Right lobe of liver (tissue), 6 donors: Measurements from ENCODE around the gene CD22. TPM values are rescaled to one million over a fixed set of nuclear protein-coding genes. Genes with fewer than 3 reads are reported as not detected.
"Not testable (repeated sequence)": the region's sequence is repeated elsewhere in the genome, so short reads cannot be mapped to it uniquely, and the experiment has no call there.

Source experiments
- ATAC-seq, 4 donors: fragments of 200-7000 bp; cut with Tn5 transposase; one replicate each; pipeline ENCODE4 v1.9.1; 2020; ENCODE audit warnings: mild to moderate bottlenecking in 4 of 4, moderate library complexity in 4 of 4
- DNase-seq, 3 donors: peaks; one replicate each; pipeline ENCODE4 v3.0.0-alpha.2; 2020
- H3K27ac ChIP-seq, 3 donors: fragments of 200-600 bp; one replicate each; pipeline ENCODE4 v1.8.0; 2022
- H3K27me3 ChIP-seq, 2 donors: fragments of 200-600 bp; one replicate each; pipeline ENCODE4 v1.8.0; 2022
- H3K36me3 ChIP-seq, 4 donors: fragments of 200-600 bp; sonication (generic) in 1 of 4; one replicate each; pipeline versions ENCODE4 v1.5.1 to v1.8.0; 2017 to 2022; ENCODE audit warnings: control low read depth in 1 of 4
- H3K4me1 ChIP-seq, 4 donors: fragments of 200-600 bp; sonication (generic) in 1 of 4; one replicate each; pipeline versions ENCODE4 v1.5.1 to v1.8.0; 2017 to 2022; ENCODE audit warnings: control low read depth in 1 of 4
- H3K4me3 ChIP-seq, 3 donors: fragments of 200-600 bp; one replicate each; pipeline ENCODE4 v1.8.0; 2022
- H3K9me3 ChIP-seq, 4 donors: fragments of 200-600 bp; sonication (generic) in 1 of 4; one replicate each; pipeline versions ENCODE4 v1.5.1 to v1.8.0; 2017 to 2022; ENCODE audit warnings: control low read depth in 1 of 4
- CTCF ChIP-seq, 4 donors: fragments of 200-600 bp in 3 of 4; fragments of 450-650 bp in 1 of 4; IDR thresholded peaks; one replicate each; pipeline versions ENCODE4 v1.5.1 to v1.8.0; 2016 to 2022; ENCODE audit warnings: antibody characterized with exemption in 4 of 4, mild to moderate bottlenecking in 2 of 4
- POLR2A ChIP-seq: fragments of 450-650 bp; IDR thresholded peaks from one replicate; pipeline ENCODE4 v1.6.1; 2017; ENCODE audit warnings: antibody characterized with exemption, mild to moderate bottlenecking
- WGBS: methylation state at CpG from one replicate; pipeline ENCODE4 v1.1.6; 2018; ENCODE audit warnings: low coverage, low lambda C conversion rate; ENCODE audit not compliant: insufficient coverage; ENCODE audit errors: missing lambda C conversion rate; 5-methylcytosine and 5-hydroxymethylcytosine counted together
- intact Hi-C, 2 donors: fragments of 100-400 bp; cut with DNase I; formaldehyde crosslinking; loops; one replicate each; pipeline versions ENCODE4 v1.11.2 to v1.14.1; 2022
- total RNA-seq, 6 experiments: library from RNA; depleted of rRNA in 2 of 6; stranded (reverse); fragments of >200 nt in 2 of 6; fragmentation: NEBNext Ultra II Directional in 3 of 6; extraction: Animal tissue kit (Norgen Biotek cat#: 25700) in 3 of 6; gene quantifications; one replicate each; pipeline versions ENCODE4 v1.1.0 to v1.2.4, GENCODE V29; 2016 to 2023
- donor health status: DM: no; HTN: yes; CAD: no.
- donor health status: DM: no; HTN: no; CAD: no.
- donor health status: DM: no; HTN: no; CAD: no.
- donor health status: DM: no; HTN: yes; CAD: no.
- donor health status: DM: no; HTN: yes; CAD: no.

The CD22 gene
- total RNA-seq, 6 experiments from 2014 or later, result 0.39 to 1.3 (median 0.96) TPM

GRCh38 chr19:35357867-35358573 is 29.0 kb downstream of the CD22 start, which contains the start of gene FFAR3:
Gene FFAR3 (plus strand): TSS chr19:35358460. CDS start chr19:35358891, 431 bp downstream.
- intact Hi-C loops, result loop anchor here in 1 of 2 donors (10.0 kb wide), 1 partner anchor 137 kb away; the partner anchor contains the start of gene KRTDAP
- Histone ChIP-seq H3K27ac (no peak within 1 kb of the TSS), H3K4me3 (no peak within 1 kb of the TSS), H3K27me3 (no peaks in the 10 kb centered on the region), H3K4me1 (no peaks in the 10 kb centered on the region), H3K36me3 (no peaks in the 10 kb centered on the region), H3K9me3 (no peaks in the 10 kb centered on the region)
- DNase-seq, result peak in 2 of 3 donors; percentile 43 to 49
- TF ChIP-seq POLR2A (no peak), CTCF (IDR thresholded peaks at IDR 0.05) (no peak)
- ATAC-seq, result peak; percentile 55 to 71 (median 60)
- WGBS, result 43% methylated on average over 17 of the region's 18 CpGs

GRCh38 chr19:35358834-35359233 is 29.8 kb downstream of the CD22 start:
- intact Hi-C loops, result loop anchor here in 1 of 2 donors (10.0 kb wide), 1 partner anchor 136 kb away; the partner anchor contains the start of gene KRTDAP
- H3K4me3 ChIP-seq, H3K4me1 ChIP-seq, H3K36me3 ChIP-seq, ATAC-seq, H3K27me3 ChIP-seq, H3K9me3 ChIP-seq, H3K27ac ChIP-seq: not testable (repeated sequence)
- WGBS, result 72% methylated on average over 8 of the region's 16 CpGs
- DNase-seq, result peak in 1 of 3 donors; percentile 29

- intact Hi-C loops, result loop anchor here in 1 of 2 donors (10.0 kb wide), 1 partner anchor 135 kb away; the partner anchor contains the start of gene KRTDAP
- not testable (repeated sequence) for H3K36me3 ChIP-seq, H3K9me3 ChIP-seq, H3K4me3 ChIP-seq, H3K27ac ChIP-seq, H3K4me1 ChIP-seq, ATAC-seq, H3K27me3 ChIP-seq
- WGBS, result 20% methylated on average over 1 of the region's 21 CpGs
- peak in 1 of 3 donors; percentile 23 for DNase-seq
These were observed 30.4 kb downstream of the CD22 start for GRCh38 chr19:35359395-35359794.

- WGBS, result 83% methylated on average over 1 of the region's 5 CpGs
- DNase-seq, H3K27me3 ChIP-seq, ATAC-seq, intact Hi-C loops, H3K4me1 ChIP-seq, H3K27ac ChIP-seq, H3K9me3 ChIP-seq, H3K36me3 ChIP-seq, H3K4me3 ChIP-seq: not testable (repeated sequence)
These were observed 31.1 kb downstream of the CD22 start for GRCh38 chr19:35360081-35360480.

GRCh38 chr19:35360880-35361420 is 32.0 kb downstream of the CD22 start:
- TF ChIP-seq POLR2A, result no peak
- TF ChIP-seq CTCF (IDR thresholded peaks at IDR 0.05), result no peak
- intact Hi-C loops, result no loop called here

More at GRCh38 chr19:35360880-35361420, 32.0 kb downstream of the CD22 start:
- Histone ChIP-seq H3K4me3 (no peak overlapping the region), H3K9me3 (no peaks in the 10 kb centered on the region), H3K36me3 (no peaks in the 10 kb centered on the region), H3K27ac (no peak overlapping the region), H3K27me3 (no peaks in the 10 kb centered on the region), H3K4me1 (no peaks in the 10 kb centered on the region)
- WGBS, result 35% methylated on average over 5 of the region's 5 CpGs
- ATAC-seq (no peak), DNase-seq (no peak)
